Pancreas (tissue), 10 donors: Measurements from ENCODE around the gene WRAP73. TPM values are rescaled to one million over a fixed set of nuclear protein-coding genes. Genes with fewer than 3 reads are reported as not detected.

Source experiments
- ATAC-seq, 4 donors: fragments of 200-7000 bp; cut with Tn5 transposase; one replicate each; pipeline versions ENCODE4 v1.8.0 to v1.9.1; 2020; ENCODE audit warnings: mild to moderate bottlenecking in 4 of 4, moderate library complexity in 4 of 4
- DNase-seq, 6 donors: peaks; one replicate each; pipeline ENCODE4 v3.0.0-alpha.2; 2020
- FAIRE-seq: peaks from 2 replicates; lab custom pipeline; 2012; peaks lifted over from hg19 to GRCh38; lab: Jason Lieb, UNC
- H3K27ac ChIP-seq, 4 donors: fragments of 200-600 bp; sonication (generic); 1 replicate in 3 of 4; 2 replicates in 1 of 4; pipeline versions ENCODE4 v1.5.0 to v1.8.0; 2020
- H3K27me3 ChIP-seq, 4 donors: fragments of 200-600 bp; one replicate each; pipeline ENCODE4 v1.8.0; 2021
- H3K36me3 ChIP-seq, 3 donors: fragments of 200-600 bp; sonication (generic) in 1 of 3; one replicate each; pipeline versions ENCODE4 v1.5.0 to v1.8.0; 2020 to 2021
- H3K4me1 ChIP-seq, 3 donors: fragments of 200-600 bp; one replicate each; pipeline ENCODE4 v1.8.0; 2021
- H3K4me3 ChIP-seq, 4 donors: fragments of 200-600 bp; sonication (generic) in 2 of 4; one replicate each; pipeline versions ENCODE4 v1.5.0 to v1.8.0; 2020 to 2021
- H3K9me3 ChIP-seq, 4 donors: fragments of 200-600 bp; one replicate each; pipeline ENCODE4 v1.8.0; 2021
- WGBS, 2 donors: extraction: QIAGEN DNeasy Blood & Tissue Kit; methylation state at CpG; one replicate each; pipeline ENCODE4 v1.1.7; 2013; 5-methylcytosine and 5-hydroxymethylcytosine counted together
- intact Hi-C, 3 donors: fragments of 100-400 bp; cut with DNase I; formaldehyde crosslinking; loops; one replicate each; pipeline versions ENCODE4 v1.11.1 to v1.14.2; 2022
- polyA plus RNA-seq, 2 donors: library from polyadenylated mRNA; stranded (reverse); fragments of 200-250 nt; gene quantifications; one replicate each; pipeline ENCODE4 v1.2.3, GENCODE V29; 2013
- total RNA-seq, 6 donors: library from RNA; stranded (reverse); fragmentation: NEBNext Ultra II Directional in 4 of 6; extraction: Animal tissue kit (Norgen Biotek cat#: 25700) in 4 of 6; gene quantifications; one replicate each; pipeline versions ENCODE4 v1.2.1 to v1.2.4, GENCODE V29; 2021 to 2023
- TF ChIP-seq, protein P1 (sequence below), 4 donors: fragments of 200-600 bp; sonication (generic) in 3 of 4; IDR thresholded peaks; one replicate each; pipeline versions ENCODE4 v1.5.0 to v1.8.0; 2021; ENCODE audit warnings: antibody characterized with exemption in 4 of 4
- donor health status: healthy with polysubstance abuse.
- donor health status: DM: no; HTN: no; CAD: no; lungs with moderate emphysema.
- donor health status: DM: no; HTN: no; CAD: no.
- donor health status: control.
- donor health status: control.
- donor health status: Bipolar disorder and iron deficiency.
- donor health status: DM: yes; HTN: yes; CAD: no.
- donor health status: DM: no; HTN: no; CAD: no.
- donor health status: DM: no; HTN: no; CAD: no.
- donor health status: DM: yes; HTN: yes; CAD: no.

WRAP73 gene
- total and polyA plus RNA-seq, 8 donors: 6.7 to 26.2 (median 10.3) TPM

DNA sequence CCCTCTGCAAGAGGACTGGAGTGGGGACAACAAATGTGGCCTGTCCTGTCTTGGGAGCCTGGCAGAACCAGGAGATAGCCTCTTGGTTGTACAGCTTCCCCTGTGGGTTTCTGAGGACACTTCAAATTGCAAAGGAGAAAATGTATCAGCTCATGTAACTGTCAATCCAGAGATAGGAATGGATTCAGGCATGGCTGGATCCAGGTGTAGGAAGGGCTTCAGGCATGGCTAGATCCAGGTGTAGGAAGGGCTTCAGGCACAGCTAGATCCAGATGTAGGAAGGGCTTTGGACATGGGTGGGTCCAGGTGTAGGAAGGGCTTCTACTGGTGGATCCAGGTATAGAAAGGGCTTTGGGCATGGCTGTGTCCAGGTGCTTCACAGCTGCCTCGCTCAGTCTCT is 33.3 kb upstream of the WRAP73 start:
- Histone ChIP-seq H3K4me1 (no peaks in the 10 kb centered on the region), H3K27me3 (no peaks in the 10 kb centered on the region), H3K27ac (no peak overlapping the region), H3K9me3 (no peaks in the 10 kb centered on the region), H3K36me3 (no peaks in the 10 kb centered on the region), H3K4me3 (no peak overlapping the region)
- DNase-seq: no peak
- ATAC-seq: no peak
- no peak for FAIRE-seq
- intact Hi-C loops: no loop called here
- TF ChIP-seq, protein P1, sequence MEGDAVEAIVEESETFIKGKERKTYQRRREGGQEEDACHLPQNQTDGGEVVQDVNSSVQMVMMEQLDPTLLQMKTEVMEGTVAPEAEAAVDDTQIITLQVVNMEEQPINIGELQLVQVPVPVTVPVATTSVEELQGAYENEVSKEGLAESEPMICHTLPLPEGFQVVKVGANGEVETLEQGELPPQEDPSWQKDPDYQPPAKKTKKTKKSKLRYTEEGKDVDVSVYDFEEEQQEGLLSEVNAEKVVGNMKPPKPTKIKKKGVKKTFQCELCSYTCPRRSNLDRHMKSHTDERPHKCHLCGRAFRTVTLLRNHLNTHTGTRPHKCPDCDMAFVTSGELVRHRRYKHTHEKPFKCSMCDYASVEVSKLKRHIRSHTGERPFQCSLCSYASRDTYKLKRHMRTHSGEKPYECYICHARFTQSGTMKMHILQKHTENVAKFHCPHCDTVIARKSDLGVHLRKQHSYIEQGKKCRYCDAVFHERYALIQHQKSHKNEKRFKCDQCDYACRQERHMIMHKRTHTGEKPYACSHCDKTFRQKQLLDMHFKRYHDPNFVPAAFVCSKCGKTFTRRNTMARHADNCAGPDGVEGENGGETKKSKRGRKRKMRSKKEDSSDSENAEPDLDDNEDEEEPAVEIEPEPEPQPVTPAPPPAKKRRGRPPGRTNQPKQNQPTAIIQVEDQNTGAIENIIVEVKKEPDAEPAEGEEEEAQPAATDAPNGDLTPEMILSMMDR (IDR thresholded peaks at IDR 0.05): no peak
- WGBS, 2 donors: 83 to 100% methylated on average over 1 of the region's 1 CpG

DNA sequence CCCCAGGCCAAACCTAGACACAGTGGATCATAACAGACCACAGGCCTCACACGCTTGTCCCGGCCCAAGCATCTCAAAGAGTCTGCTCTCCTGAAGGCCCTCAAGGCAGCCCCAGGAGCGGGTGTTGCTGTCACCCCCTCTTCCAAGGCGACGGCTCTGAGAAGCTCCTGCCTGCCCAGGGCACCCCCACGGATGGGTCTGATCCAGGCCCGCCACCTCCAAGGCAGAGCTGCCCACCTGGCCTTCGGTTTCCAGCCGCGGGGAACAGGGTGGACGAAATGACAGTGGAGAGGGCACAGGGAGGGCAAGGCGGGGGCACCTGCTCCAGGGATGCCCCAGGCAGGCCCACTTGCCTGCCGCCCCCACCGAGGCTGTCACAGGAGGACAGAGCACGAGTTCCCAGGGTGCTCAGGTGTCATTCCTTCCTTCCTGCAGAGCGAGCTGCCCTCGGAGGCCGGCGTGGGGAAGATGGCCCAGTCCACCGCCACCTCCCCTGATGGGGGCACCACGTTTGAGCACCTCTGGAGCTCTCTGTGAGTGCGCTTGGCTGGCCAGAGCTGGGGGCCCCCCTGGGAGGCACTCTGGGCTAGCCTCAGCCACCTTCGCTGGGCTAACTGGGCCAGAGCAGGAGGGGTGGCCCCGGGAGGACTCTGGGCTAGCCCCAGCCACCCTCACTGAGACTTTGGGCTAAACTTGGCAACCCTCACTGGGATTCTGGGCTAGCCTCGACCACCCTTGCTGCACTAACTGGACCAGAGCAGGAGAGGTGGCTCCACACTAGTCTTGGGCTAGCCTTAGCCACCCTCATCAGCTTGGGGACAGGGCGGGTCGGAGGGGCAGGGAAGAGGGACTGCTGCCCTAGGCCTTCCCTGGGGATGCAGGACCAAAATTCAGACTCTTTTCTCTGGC is 32.2 kb upstream of the WRAP73 start:
- H3K9me3 ChIP-seq: no peaks in the 10 kb centered on the region
- intact Hi-C loops: no loop called here
- H3K36me3 ChIP-seq: no peaks in the 10 kb centered on the region
- 86 to 92% methylated on average over 24 to 27 of the region's 27 CpGs for WGBS, 2 donors
- FAIRE-seq (no peak), ATAC-seq (no peak), DNase-seq (peak in 2 of 6 donors; percentile 16 to 58)
- H3K4me3 ChIP-seq: no peak overlapping the region
- H3K27ac ChIP-seq: no peak overlapping the region
- H3K4me1 ChIP-seq: no peaks in the 10 kb centered on the region
- H3K27me3 ChIP-seq: no peaks in the 10 kb centered on the region
- TF ChIP-seq, protein P1 (IDR thresholded peaks at IDR 0.05): no peak

DNA sequence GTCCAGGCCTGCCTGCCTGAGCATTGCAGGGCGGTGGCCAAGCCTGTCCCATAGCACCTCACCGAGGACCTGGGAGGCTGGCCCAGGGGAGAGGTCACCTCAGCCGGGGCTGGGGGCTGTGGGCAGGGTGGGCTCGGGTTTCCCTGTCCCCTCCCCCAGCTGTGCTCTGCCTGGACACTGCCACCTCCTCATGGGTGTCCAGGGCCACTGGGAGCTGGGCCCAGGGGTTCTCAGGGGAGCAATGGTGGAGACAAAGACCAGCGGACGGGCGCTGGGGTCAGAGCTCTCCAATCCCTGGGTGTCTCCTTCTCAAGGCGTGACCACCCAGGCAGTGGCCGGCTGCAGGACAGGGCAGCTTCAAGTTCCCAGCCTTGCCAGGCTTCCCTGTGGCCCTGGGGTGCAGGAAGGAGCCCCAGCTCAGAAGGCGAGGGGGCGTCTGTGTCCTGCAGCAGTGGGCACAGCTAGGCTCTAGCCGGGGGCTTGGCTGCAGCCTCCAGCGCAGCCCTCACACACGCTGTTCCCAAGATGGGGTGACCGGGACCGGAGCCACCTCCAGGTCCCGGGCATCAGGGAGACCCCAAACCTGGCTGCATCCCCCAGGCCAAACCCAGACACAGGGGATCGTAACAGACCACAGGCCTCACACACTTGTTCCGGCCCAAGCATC is 31.5 kb upstream of the WRAP73 start:
- Histone ChIP-seq H3K4me1 (no peaks in the 10 kb centered on the region), H3K4me3 (no peak overlapping the region), H3K27me3 (no peaks in the 10 kb centered on the region), H3K27ac (no peak overlapping the region), H3K9me3 (no peaks in the 10 kb centered on the region), H3K36me3 (no peaks in the 10 kb centered on the region)
- TF ChIP-seq, protein P1 (IDR thresholded peaks at IDR 0.05): no peak
- DNase-seq (peak in 2 of 6 donors; percentile 18 to 56), ATAC-seq (no peak), FAIRE-seq (no peak)
- 86 to 87% methylated on average over 18 to 19 of the region's 19 CpGs for WGBS, 2 donors
- intact Hi-C loops: no loop called here

DNA sequence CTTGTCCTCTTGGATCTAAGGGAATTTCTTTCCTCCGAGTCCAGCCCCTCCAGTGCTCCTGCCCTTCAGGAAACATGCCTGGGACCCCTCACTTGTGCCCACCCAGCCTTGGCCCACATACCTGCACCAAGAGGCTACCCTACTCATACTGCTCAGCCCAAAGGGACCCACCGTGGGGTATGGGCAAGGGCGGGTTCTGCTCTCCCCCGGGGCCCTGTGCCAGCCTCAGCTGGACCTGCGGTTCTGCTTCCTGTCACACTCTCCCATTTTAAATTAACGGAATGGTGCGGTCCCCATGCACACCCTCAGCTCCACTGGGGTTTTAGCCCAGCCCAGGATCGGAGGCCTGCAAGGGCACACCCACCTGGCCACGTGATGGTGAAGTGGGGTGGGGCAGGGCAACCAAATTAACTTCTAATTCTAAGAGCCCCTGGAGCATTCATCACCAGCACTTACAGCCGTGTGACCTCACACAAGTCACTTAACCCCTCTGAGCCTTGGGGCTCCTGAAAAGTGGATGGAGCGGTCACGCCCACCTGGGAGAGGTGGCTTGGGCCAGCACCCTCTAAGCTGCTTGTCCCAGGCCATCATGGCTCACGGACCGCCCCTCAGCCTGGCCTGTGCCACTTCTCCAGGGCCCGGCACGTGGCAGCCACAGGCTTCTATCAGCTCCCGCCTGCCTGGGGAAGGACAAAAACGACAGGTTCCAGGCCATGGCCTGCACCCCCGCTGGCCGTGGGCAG is 30.8 kb upstream of the WRAP73 start:
- Histone ChIP-seq H3K4me1 (no peaks in the 10 kb centered on the region), H3K9me3 (no peaks in the 10 kb centered on the region), H3K27ac (no peak overlapping the region), H3K4me3 (no peak overlapping the region), H3K36me3 (no peaks in the 10 kb centered on the region), H3K27me3 (no peaks in the 10 kb centered on the region)
- DNase-seq: peak in 2 of 6 donors; percentile 15 to 60
- no peak for FAIRE-seq
- no peak for ATAC-seq
- TF ChIP-seq, protein P1 (IDR thresholded peaks at IDR 0.05): no peak
- 74 to 79% methylated on average over 18 to 20 of the region's 20 CpGs for WGBS, 2 donors
- intact Hi-C loops: no loop called here
